Trophoblast cell (in vitro differentiated cells and primary cell): ENCODE results near the gene MYLK2.

Source experiments
- DNase-seq, 2 donors: peaks; one replicate each; pipeline ENCODE4 v3.0.0-alpha.2; 2016
- H2AFZ ChIP-seq: 2 replicates; pipeline ENCODE4 v1.6.1; 2013; ENCODE audit warnings: low read length, moderate library complexity, mild to moderate bottlenecking; ENCODE audit not compliant: insufficient read depth, poor library complexity
- H2AK5ac ChIP-seq: 2 replicates; pipeline ENCODE4 v1.6.1; 2013; ENCODE audit warnings: mild to moderate bottlenecking, low read length
- H2BK120ac ChIP-seq: 2 replicates; pipeline ENCODE4 v1.6.1; 2013; ENCODE audit warnings: low read length, mild to moderate bottlenecking, moderate library complexity; ENCODE audit not compliant: insufficient read depth, poor library complexity
- H2BK12ac ChIP-seq: 2 replicates; pipeline ENCODE4 v1.6.1; 2013; ENCODE audit warnings: mild to moderate bottlenecking, low read length, moderate library complexity
- H2BK5ac ChIP-seq: 2 replicates; pipeline ENCODE4 v1.6.1; 2013; ENCODE audit warnings: low read length, low read depth, moderate library complexity, mild to moderate bottlenecking; ENCODE audit not compliant: poor library complexity
- H3K14ac ChIP-seq: 2 replicates; pipeline ENCODE4 v1.6.1; 2013; ENCODE audit warnings: mild to moderate bottlenecking, low read length
- H3K18ac ChIP-seq: 2 replicates; pipeline ENCODE4 v1.6.1; 2013; ENCODE audit warnings: mild to moderate bottlenecking, low read length
- H3K23ac ChIP-seq: 2 replicates; pipeline ENCODE4 v1.6.1; 2013; ENCODE audit warnings: low read length
- H3K27ac ChIP-seq: 2 replicates; pipeline ENCODE4 v1.5.1; 2013; ENCODE audit warnings: low read depth, mild to moderate bottlenecking, inconsistent platforms, low read length, moderate library complexity
- H3K27me3 ChIP-seq: 2 replicates; pipeline ENCODE4 v1.6.1; 2013; ENCODE audit warnings: inconsistent platforms, mild to moderate bottlenecking, low read length, moderate library complexity; ENCODE audit not compliant: insufficient read depth
- H3K36me3 ChIP-seq, 2 experiments: 1 replicate in 1 of 2; 2 replicates in 1 of 2; pipeline ENCODE4 v1.6.1; 2013; ENCODE audit warnings: low read length in 2 of 2, mild to moderate bottlenecking in 2 of 2, moderate library complexity in 1 of 2; ENCODE audit not compliant: insufficient read depth in 2 of 2, control insufficient read depth in 1 of 2
- H3K4ac ChIP-seq: 2 replicates; pipeline ENCODE4 v1.6.1; 2013; ENCODE audit warnings: low read depth, mild to moderate bottlenecking, low read length, moderate library complexity
- H3K4me1 ChIP-seq, 2 experiments: 1 replicate in 1 of 2; 2 replicates in 1 of 2; pipeline ENCODE4 v1.6.1; 2013; ENCODE audit warnings: low read length in 2 of 2, mild to moderate bottlenecking in 2 of 2, moderate library complexity in 1 of 2; ENCODE audit not compliant: insufficient read depth in 2 of 2, control insufficient read depth in 1 of 2
- H3K4me2 ChIP-seq: 2 replicates; pipeline ENCODE4 v1.6.1; 2013; ENCODE audit warnings: inconsistent platforms, mild to moderate bottlenecking, low read length, moderate library complexity
- H3K4me3 ChIP-seq: 2 replicates; pipeline ENCODE4 v1.5.1; 2013; ENCODE audit warnings: mild to moderate bottlenecking, low read depth, low read length, inconsistent platforms
- H3K79me1 ChIP-seq: one replicate; pipeline ENCODE4 v1.6.1; 2013; ENCODE audit warnings: low read length
- H3K79me2 ChIP-seq: 2 replicates; pipeline ENCODE4 v1.6.1; 2013; ENCODE audit warnings: low read length, mild to moderate bottlenecking; ENCODE audit not compliant: control insufficient read depth, insufficient read depth, poor library complexity
- H3K9ac ChIP-seq: 2 replicates; pipeline ENCODE4 v1.6.1; 2013; ENCODE audit warnings: mild to moderate bottlenecking, low read length
- H3K9me3 ChIP-seq: 2 replicates; pipeline ENCODE4 v1.6.1; 2013; ENCODE audit warnings: low read depth, mild to moderate bottlenecking, control low read depth, inconsistent platforms, low read length; ENCODE audit not compliant: insufficient read depth
- H4K12ac ChIP-seq: 2 replicates; pipeline ENCODE4 v1.6.1; 2013; ENCODE audit warnings: low read depth, mild to moderate bottlenecking, low read length, moderate library complexity
- H4K8ac ChIP-seq: 2 replicates; pipeline ENCODE4 v1.6.1; 2013; ENCODE audit warnings: low read depth, mild to moderate bottlenecking, low read length, moderate library complexity
- H4K91ac ChIP-seq: one replicate; pipeline ENCODE4 v1.6.1; 2013; ENCODE audit warnings: low read depth, mild to moderate bottlenecking, low read length, moderate library complexity
- WGBS: extraction: QIAGEN DNeasy Blood & Tissue Kit; methylation state at CpG from one replicate; pipeline ENCODE4 v1.1.7; 2013; ENCODE audit warnings: missing lambda C conversion rate; ENCODE audit not compliant: insufficient read length, insufficient coverage; ENCODE audit errors: extremely low coverage; 5-methylcytosine and 5-hydroxymethylcytosine counted together

The MYLK2 gene

DNA sequence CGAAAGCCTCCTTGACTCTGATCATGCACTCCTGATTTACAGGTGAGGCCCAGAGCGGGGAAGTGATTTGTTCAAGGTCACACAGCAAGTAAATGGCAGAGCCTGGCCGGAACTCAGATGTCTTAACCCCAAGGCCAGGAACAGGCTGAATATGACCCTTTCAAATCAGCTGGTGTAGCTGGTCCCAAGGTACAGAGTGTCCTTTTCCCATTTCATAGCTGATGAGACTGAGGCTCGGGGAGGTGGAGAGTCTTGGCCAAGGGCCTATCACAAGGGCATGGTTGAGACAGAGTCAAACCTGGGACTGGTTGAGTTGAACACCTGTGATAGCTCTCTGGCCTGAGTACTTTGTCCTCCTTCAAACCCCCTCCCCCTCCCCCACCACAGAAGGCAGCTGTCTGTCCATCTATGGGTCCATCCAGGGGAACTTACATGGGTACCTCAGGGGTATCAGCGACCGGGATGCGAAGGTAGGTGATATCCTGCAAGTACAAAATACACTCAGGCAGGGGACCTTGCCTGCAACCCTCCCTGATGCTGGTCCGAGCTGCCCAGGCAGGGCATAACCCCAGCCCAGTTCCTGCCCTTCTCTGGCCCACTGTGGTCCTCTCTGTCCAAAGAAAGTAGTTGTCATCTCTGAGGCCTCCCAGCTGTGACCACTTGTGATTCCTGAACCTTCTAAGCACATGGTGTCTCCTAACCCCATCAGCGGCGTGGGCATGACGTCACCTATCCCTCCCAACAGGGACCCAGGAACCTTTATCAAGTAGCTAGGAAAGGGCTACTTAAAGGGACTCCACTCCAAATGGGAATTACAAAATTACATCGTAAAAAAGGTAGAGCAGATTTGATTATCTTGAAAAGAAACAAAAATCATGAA lies 45.6 kb downstream of the MYLK2 start:
- Histone ChIP-seq H3K36me3 (no peaks in the 10 kb centered on the region), H4K8ac (no peak overlapping the region), H3K4me3 (no peak overlapping the region), H3K18ac (no peak overlapping the region), H3K9ac (no peak overlapping the region), H2AK5ac (no peak overlapping the region), H2BK5ac (no peak overlapping the region), H2BK120ac (no peak overlapping the region), H3K4ac (no peak overlapping the region), H3K27ac (no peak overlapping the region), H3K4me2 (no peak overlapping the region), H4K12ac (no peak overlapping the region), H3K23ac (no peak overlapping the region), H3K27me3 (peaks cover 12% of the 10 kb centered on the region), H4K91ac (no peak overlapping the region), H3K79me1 (no peaks in the 10 kb centered on the region), H2BK12ac (no peak overlapping the region), H3K79me2 (no peaks in the 10 kb centered on the region), H3K14ac (no peak overlapping the region), H2AFZ (no peak overlapping the region), H3K4me1 (peaks cover 12 to 15% of the 10 kb centered on the region in 2 experiments), H3K9me3 (no peaks in the 10 kb centered on the region)
- no CpG with 5 or more reads among the region's 12 CpGs for WGBS
- DNase-seq, result no peak

DNA sequence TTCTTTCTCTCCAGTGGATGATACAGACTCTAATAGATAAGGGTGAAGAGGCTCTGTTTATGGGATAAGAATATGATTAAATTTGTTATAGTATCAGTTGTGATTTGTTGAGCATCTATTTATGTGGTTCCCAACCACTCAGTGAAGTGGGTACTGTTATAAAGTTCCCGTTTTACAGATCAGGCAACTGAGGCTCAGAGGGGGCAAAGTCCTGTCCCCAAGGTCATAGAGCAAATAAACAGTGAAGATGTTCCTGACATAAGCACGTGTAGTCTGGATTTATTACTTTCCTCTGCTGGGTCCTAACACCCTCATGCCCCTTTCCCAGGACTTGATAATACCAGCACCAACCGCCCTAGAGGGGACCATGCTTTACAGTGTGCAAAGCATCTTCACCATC lies 47.1 kb downstream of the MYLK2 start:
- Histone ChIP-seq H2AFZ (no peak overlapping the region), H3K27ac (no peak overlapping the region), H4K12ac (no peak overlapping the region), H2BK12ac (no peak overlapping the region), H4K91ac (no peak overlapping the region), H3K4me3 (no peak overlapping the region), H3K14ac (no peak overlapping the region), H2BK5ac (no peak overlapping the region), H3K4ac (no peak overlapping the region), H3K9ac (no peak overlapping the region), H3K9me3 (no peaks in the 10 kb centered on the region), H3K79me1 (no peaks in the 10 kb centered on the region), H3K79me2 (no peaks in the 10 kb centered on the region), H3K18ac (no peak overlapping the region), H3K4me1 (peaks cover 8 to 12% of the 10 kb centered on the region in 2 experiments), H3K4me2 (no peak overlapping the region), H3K36me3 (no peaks in the 10 kb centered on the region), H3K23ac (no peak overlapping the region), H2AK5ac (no peak overlapping the region), H4K8ac (no peak overlapping the region), H3K27me3 (peaks cover 27% of the 10 kb centered on the region), H2BK120ac (no peak overlapping the region)
- no CpG with 5 or more reads among the region's 3 CpGs for WGBS
- DNase-seq, result no peak

- no peak overlapping the region for H3K9ac ChIP-seq
- peaks cover 5 to 7% of the 10 kb centered on the region in 2 experiments for H3K4me1 ChIP-seq
- no peak overlapping the region for H3K23ac ChIP-seq
- no peaks in the 10 kb centered on the region for H3K79me1 ChIP-seq
- H3K27ac ChIP-seq, result no peak overlapping the region
- no peak overlapping the region for H4K12ac ChIP-seq
- H3K27me3 ChIP-seq, result peaks cover 36% of the 10 kb centered on the region
- no peak for DNase-seq
- no peaks in the 10 kb centered on the region for H3K9me3 ChIP-seq
- no peak overlapping the region for H2AK5ac ChIP-seq
- H2BK120ac ChIP-seq, result no peak overlapping the region
- H3K4ac ChIP-seq, result no peak overlapping the region
- H3K4me2 ChIP-seq, result no peak overlapping the region
- no peak overlapping the region for H2BK12ac ChIP-seq
- H3K18ac ChIP-seq, result no peak overlapping the region
- no peak overlapping the region for H2BK5ac ChIP-seq
- no peak overlapping the region for H3K4me3 ChIP-seq
- no peaks in the 10 kb centered on the region for H3K79me2 ChIP-seq
- H4K8ac ChIP-seq, result no peak overlapping the region
- H3K14ac ChIP-seq, result no peak overlapping the region
- H2AFZ ChIP-seq, result no peak overlapping the region
- H3K36me3 ChIP-seq, result no peaks in the 10 kb centered on the region
- no peak overlapping the region for H4K91ac ChIP-seq
- no CpG with 5 or more reads among the region's 12 CpGs for WGBS
Measured at GRCh38 chr20:31868853-31869672, 49.9 kb downstream of the MYLK2 start.

DNA sequence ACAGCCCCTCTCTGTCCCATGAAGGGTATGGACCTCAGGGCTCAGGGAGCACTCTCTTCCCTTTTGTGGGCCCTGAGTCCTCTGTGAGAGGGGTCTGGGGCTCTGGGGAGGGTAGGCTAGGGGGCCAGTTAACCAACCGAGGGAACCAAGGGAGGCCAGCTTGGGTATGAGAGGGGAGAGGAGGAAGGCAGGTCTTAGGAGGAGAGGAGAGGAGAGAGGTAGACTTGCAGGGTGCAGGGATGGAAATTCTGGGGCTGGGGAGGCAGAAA lies 50.5 kb downstream of the MYLK2 start:
- Histone ChIP-seq H3K9me3 (no peaks in the 10 kb centered on the region), H3K79me1 (no peaks in the 10 kb centered on the region), H3K18ac (no peak overlapping the region), H3K23ac (no peak overlapping the region), H2AFZ (no peak overlapping the region), H3K4me3 (peak overlapping the region; percentile 71), H2BK12ac (no peak overlapping the region), H4K8ac (no peak overlapping the region), H4K12ac (no peak overlapping the region), H2AK5ac (no peak overlapping the region), H2BK120ac (no peak overlapping the region), H3K36me3 (no peaks in the 10 kb centered on the region), H3K14ac (no peak overlapping the region), H3K27ac (no peak overlapping the region), H3K79me2 (no peaks in the 10 kb centered on the region), H3K4me1 (peaks cover 5 to 7% of the 10 kb centered on the region in 2 experiments), H3K4me2 (peak overlapping the region; percentile 95), H3K27me3 (peaks cover 36% of the 10 kb centered on the region), H3K4ac (no peak overlapping the region), H4K91ac (no peak overlapping the region), H2BK5ac (no peak overlapping the region), H3K9ac (no peak overlapping the region)
- WGBS, result no CpG with 5 or more reads among the region's 1 CpG
- no peak for DNase-seq
